ENCODE measurements around the gene FAM222A. TPM values are rescaled to one million over a fixed set of nuclear protein-coding genes. Genes with fewer than 3 reads are reported as not detected.

FAM222A gene
- total RNA-seq, 1 experiment from 2014 or later, result 2.8 TPM

DNA sequence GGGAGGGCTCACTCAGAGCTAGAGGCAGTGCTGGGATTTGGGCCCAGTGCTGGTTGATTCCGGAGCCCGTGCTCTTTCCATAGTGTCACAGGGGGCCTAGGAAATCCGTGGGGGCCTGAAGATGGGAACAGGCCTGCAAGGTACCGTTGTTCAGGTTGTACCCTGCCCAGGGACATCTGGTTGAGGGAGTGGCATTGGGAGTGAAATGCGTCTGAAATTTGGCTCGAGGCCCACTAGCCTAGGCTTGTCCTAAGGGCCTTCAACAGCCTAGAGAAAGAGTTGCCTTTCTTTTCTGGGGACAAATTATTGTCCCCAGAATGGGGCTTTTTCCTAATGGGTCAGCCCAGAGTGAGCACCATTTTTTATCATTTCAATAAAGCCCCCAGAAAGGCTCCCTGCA lies 26.4 kb upstream of the FAM222A start:
- peaks cover 20% of the 10 kb centered on the region for H3K27me3 Mint-ChIP-seq (ENCODE audit: low read depth)
- H4K8ac ChIP-seq (replicated peaks; ENCODE audit: insufficient read length, low read depth, low read length), result no peak overlapping the region
- no peaks in the 10 kb centered on the region for H3K36me3 Mint-ChIP-seq (ENCODE audit: insufficient read depth in 1 of 3, low read depth in 3 of 3)
- no peak overlapping the region for H2BK20ac ChIP-seq (ENCODE audit: low read depth, low read length, poor library complexity, severe bottlenecking)
- H3K27ac ChIP-seq (ENCODE audit: insufficient read length, low read depth, low read length), result no peak overlapping the region
- no peaks in the 10 kb centered on the region for H3K23me2 ChIP-seq (ENCODE audit: insufficient read length, low read depth, low read length, poor library complexity, severe bottlenecking)
- no peaks in the 10 kb centered on the region for H3K4me1 ChIP-seq (ENCODE audit: insufficient read depth, low read length)
- H2BK5ac ChIP-seq (ENCODE audit: insufficient read length, low read length), result no peak overlapping the region
- no peak overlapping the region for H3K4ac ChIP-seq (ENCODE audit: low read depth, low read length)
- H3K4me2 ChIP-seq (ENCODE audit: insufficient read depth, insufficient read length, low read length), result no peak overlapping the region
- peak overlapping the region in 1 of 3 experiments; percentile 18; a peak in 1 of 7 replicates for H3K27ac Mint-ChIP-seq
- peaks cover 0 to 2% of the 10 kb centered on the region in 2 experiments; a peak in 1 of 5 replicates for H3K9me3 Mint-ChIP-seq
- no peak overlapping the region for H2BK120ac ChIP-seq (ENCODE audit: low read depth, low read length, poor library complexity, severe bottlenecking)
- H3K79me2 ChIP-seq (ENCODE audit: insufficient read depth, low read length), result no peaks in the 10 kb centered on the region
- H2BK12ac ChIP-seq (ENCODE audit: insufficient read length, low read depth, low read length), result no peak overlapping the region
- H4K20me1 ChIP-seq (ENCODE audit: control insufficient read depth, insufficient read depth, insufficient read length), result no peaks in the 10 kb centered on the region
- no peak overlapping the region for H4K91ac ChIP-seq (ENCODE audit: insufficient read length, low read depth, low read length)
- H3T11ph ChIP-seq (ENCODE audit: low read length), result no peak overlapping the region
- no CpG with 5 or more reads among the region's 6 CpGs for WGBS (ENCODE audit: extremely low coverage, insufficient read length, low lambda C conversion rate)
- H2BK15ac ChIP-seq (ENCODE audit: low read depth, low read length), result no peak overlapping the region
- no peaks in the 10 kb centered on the region for H3K79me1 ChIP-seq (ENCODE audit: insufficient read depth, low read depth, low read length, poor library complexity, severe bottlenecking)
- H4K5ac ChIP-seq (ENCODE audit: insufficient read length, low read depth, low read length), result no peak overlapping the region
- H3K9me3 ChIP-seq (ENCODE audit: control insufficient read depth, low read depth, low read length), result no peaks in the 10 kb centered on the region
- no peak overlapping the region for H3K9ac ChIP-seq (ENCODE audit: extremely low read depth, insufficient read length, low read length)
- no peaks in the 10 kb centered on the region for H3K27me3 ChIP-seq (ENCODE audit: insufficient read depth, low read length)
- H3K14ac ChIP-seq (ENCODE audit: insufficient read depth, low read length), result no peak overlapping the region
- H2AFZ ChIP-seq (ENCODE audit: low read length), result no peak overlapping the region
- no peak overlapping the region for H2AK5ac ChIP-seq (ENCODE audit: insufficient read length, low read length)
- H3K56ac ChIP-seq (ENCODE audit: insufficient read length, low read depth, low read length), result no peak overlapping the region
- TF ChIP-seq, protein P1, sequence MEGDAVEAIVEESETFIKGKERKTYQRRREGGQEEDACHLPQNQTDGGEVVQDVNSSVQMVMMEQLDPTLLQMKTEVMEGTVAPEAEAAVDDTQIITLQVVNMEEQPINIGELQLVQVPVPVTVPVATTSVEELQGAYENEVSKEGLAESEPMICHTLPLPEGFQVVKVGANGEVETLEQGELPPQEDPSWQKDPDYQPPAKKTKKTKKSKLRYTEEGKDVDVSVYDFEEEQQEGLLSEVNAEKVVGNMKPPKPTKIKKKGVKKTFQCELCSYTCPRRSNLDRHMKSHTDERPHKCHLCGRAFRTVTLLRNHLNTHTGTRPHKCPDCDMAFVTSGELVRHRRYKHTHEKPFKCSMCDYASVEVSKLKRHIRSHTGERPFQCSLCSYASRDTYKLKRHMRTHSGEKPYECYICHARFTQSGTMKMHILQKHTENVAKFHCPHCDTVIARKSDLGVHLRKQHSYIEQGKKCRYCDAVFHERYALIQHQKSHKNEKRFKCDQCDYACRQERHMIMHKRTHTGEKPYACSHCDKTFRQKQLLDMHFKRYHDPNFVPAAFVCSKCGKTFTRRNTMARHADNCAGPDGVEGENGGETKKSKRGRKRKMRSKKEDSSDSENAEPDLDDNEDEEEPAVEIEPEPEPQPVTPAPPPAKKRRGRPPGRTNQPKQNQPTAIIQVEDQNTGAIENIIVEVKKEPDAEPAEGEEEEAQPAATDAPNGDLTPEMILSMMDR (conservative IDR thresholded peaks at IDR 0.05), result no peak
- no peak overlapping the region for H3K23ac ChIP-seq (ENCODE audit: insufficient read length, low read depth, low read length)
- no peak overlapping the region for H3K18ac ChIP-seq (ENCODE audit: insufficient read length, low read depth, low read length)
- no peaks in the 10 kb centered on the region for H3K4me1 Mint-ChIP-seq
- no peak overlapping the region for H3K4me3 Mint-ChIP-seq
- no peak for DNase-seq

All from H9 (cell line).